Astrocyte of the spinal cord (primary cell): ENCODE data around the gene SCN4A.
"Not testable (repeated sequence)": the region's sequence is repeated elsewhere in the genome, so short reads cannot be mapped to it uniquely, and the experiment has no call there.

ENCODE experiments used
- DNase-seq: peaks from one replicate; pipeline ENCODE4 v3.0.0; 2011; ENCODE audit warnings: low read depth, low spot score
- H3K4me3 ChIP-seq: 2 replicates; pipeline ENCODE4 v1.5.1; 2011; ENCODE audit warnings: low read depth, mild to moderate bottlenecking, low read length, moderate library complexity
- CTCF ChIP-seq: IDR thresholded peaks from 2 replicates; pipeline ENCODE4 v1.5.1; 2012; ENCODE audit warnings: low read depth, mild to moderate bottlenecking, low read length, inconsistent platforms
- in situ Hi-C: cut with HindIII; loops from 2 replicates; pipeline ENCODE4 v1.10.0; 2017; ENCODE audit warnings: low sequenced_read_pairs

SCN4A gene

GRCh38 chr17:64009571-64010402, 37.1 kb upstream of the SCN4A start:
- TF ChIP-seq CTCF: no peak
- in situ Hi-C loops: no loop called here
- no peak for DNase-seq
- H3K4me3 ChIP-seq: no peak overlapping the region

- no peak overlapping the region for H3K4me3 ChIP-seq
- no peak for DNase-seq
- no peak for TF ChIP-seq CTCF
- in situ Hi-C loops: no loop called here
Measured at GRCh38 chr17:64008830-64009229, 36.1 kb upstream of the SCN4A start.

- in situ Hi-C loops: no loop called here
- DNase-seq: no peak
- no peak for TF ChIP-seq CTCF
Measured at GRCh38 chr17:64008346-64008745, 35.6 kb upstream of the SCN4A start.

GRCh38 chr17:64007838-64008282, 35.1 kb upstream of the SCN4A start:
- no peak overlapping the region for H3K4me3 ChIP-seq
- no peak for TF ChIP-seq CTCF
- no peak for DNase-seq
- in situ Hi-C loops: no loop called here

More at GRCh38 chr17:64008346-64008745, 35.6 kb upstream of the SCN4A start:
- H3K4me3 ChIP-seq: no peak overlapping the region

- DNase-seq, in situ Hi-C loops, H3K4me3 ChIP-seq: not testable (repeated sequence)
Measured at GRCh38 chr17:64007089-64007837, 34.5 kb upstream of the SCN4A start.

GRCh38 chr17:64006361-64007088, 33.8 kb upstream of the SCN4A start:
- in situ Hi-C loops: no loop called here
- no peak for DNase-seq
- TF ChIP-seq CTCF: no peak
- no peak overlapping the region for H3K4me3 ChIP-seq
